DMS53 (cell line): ENCODE results near the gene DNAJC27.

Experiments used
- DNase-seq: peaks from one replicate; lab custom pipeline; 2025; lab: John Stamatoyannopoulos, UW

DNAJC27 gene

GRCh38 chr2:24970483-24971285 is 1.1 kb downstream of the DNAJC27 start:
- DNase-seq, result no peak

GRCh38 chr2:24969784-24970183 is 2.0 kb downstream of the DNAJC27 start:
- DNase-seq, result no peak

- no peak for DNase-seq
Observed at GRCh38 chr2:24961903-24962302, 9.9 kb downstream of the DNAJC27 start.

GRCh38 chr2:24959761-24960160 is 12.0 kb downstream of the DNAJC27 start:
- DNase-seq, result no peak

GRCh38 chr2:24958411-24958935 is 13.3 kb downstream of the DNAJC27 start:
- DNase-seq, result no peak

GRCh38 chr2:24957976-24958375 is 13.8 kb downstream of the DNAJC27 start:
- no peak for DNase-seq

GRCh38 chr2:24957221-24957620 is 14.5 kb downstream of the DNAJC27 start:
- DNase-seq, result no peak

GRCh38 chr2:24955921-24956320 is 15.8 kb downstream of the DNAJC27 start:
- DNase-seq, result no peak

- no peak for DNase-seq
Observed at GRCh38 chr2:24955232-24955631, 16.5 kb downstream of the DNAJC27 start.

- no peak for DNase-seq
Observed at GRCh38 chr2:24950102-24950501, 21.7 kb downstream of the DNAJC27 start.

GRCh38 chr2:24948506-24948905 is 23.2 kb downstream of the DNAJC27 start:
- DNase-seq, result no peak

GRCh38 chr2:24947561-24948157 is 24.1 kb downstream of the DNAJC27 start:
- no peak for DNase-seq

GRCh38 chr2:24945907-24946306 is 25.8 kb downstream of the DNAJC27 start:
- DNase-seq, result no peak

GRCh38 chr2:24943427-24944053 is 28.2 kb downstream of the DNAJC27 start:
- DNase-seq, result no peak

GRCh38 chr2:24939353-24939752 is 32.4 kb downstream of the DNAJC27 start:
- no peak for DNase-seq

- DNase-seq, result no peak
Observed at GRCh38 chr2:24937236-24937635, 34.5 kb downstream of the DNAJC27 start.

- DNase-seq, result no peak
Observed at GRCh38 chr2:24935145-24935544, 36.6 kb downstream of the DNAJC27 start.

- DNase-seq, result no peak
Observed at GRCh38 chr2:24932715-24933114, 39.0 kb downstream of the DNAJC27 start.

- no peak for DNase-seq
Observed at GRCh38 chr2:24930768-24931167, 41.0 kb downstream of the DNAJC27 start.

- DNase-seq, result no peak
Observed at GRCh38 chr2:24929230-24929629, 42.5 kb downstream of the DNAJC27 start.

- DNase-seq, result no peak
Observed at GRCh38 chr2:24928036-24928435, 43.7 kb downstream of the DNAJC27 start.

GRCh38 chr2:24926602-24927252 is 45.0 kb downstream of the DNAJC27 start:
- DNase-seq, result peak; percentile 54

- no peak for DNase-seq
Observed at GRCh38 chr2:24926220-24926601, 45.5 kb downstream of the DNAJC27 start.
